Stimulated activated CD4-positive, alpha-beta T cell treated with anti-CD3 and anti-CD28 coated beads, Interleukin-12 subunit alpha, Interleukin-12 subunit beta, amount 100 ng/mL, for 4 hours (primary cell): ENCODE measurements around the gene SLC22A17.
"Not testable (repeated sequence)": the region's sequence is repeated elsewhere in the genome, so short reads cannot be mapped to it uniquely, and the experiment has no call there.

Experiments
- DNase-seq: peaks from one replicate; pipeline ENCODE4 v3.0.0-alpha.2; 2020

The SLC22A17 gene

DNA sequence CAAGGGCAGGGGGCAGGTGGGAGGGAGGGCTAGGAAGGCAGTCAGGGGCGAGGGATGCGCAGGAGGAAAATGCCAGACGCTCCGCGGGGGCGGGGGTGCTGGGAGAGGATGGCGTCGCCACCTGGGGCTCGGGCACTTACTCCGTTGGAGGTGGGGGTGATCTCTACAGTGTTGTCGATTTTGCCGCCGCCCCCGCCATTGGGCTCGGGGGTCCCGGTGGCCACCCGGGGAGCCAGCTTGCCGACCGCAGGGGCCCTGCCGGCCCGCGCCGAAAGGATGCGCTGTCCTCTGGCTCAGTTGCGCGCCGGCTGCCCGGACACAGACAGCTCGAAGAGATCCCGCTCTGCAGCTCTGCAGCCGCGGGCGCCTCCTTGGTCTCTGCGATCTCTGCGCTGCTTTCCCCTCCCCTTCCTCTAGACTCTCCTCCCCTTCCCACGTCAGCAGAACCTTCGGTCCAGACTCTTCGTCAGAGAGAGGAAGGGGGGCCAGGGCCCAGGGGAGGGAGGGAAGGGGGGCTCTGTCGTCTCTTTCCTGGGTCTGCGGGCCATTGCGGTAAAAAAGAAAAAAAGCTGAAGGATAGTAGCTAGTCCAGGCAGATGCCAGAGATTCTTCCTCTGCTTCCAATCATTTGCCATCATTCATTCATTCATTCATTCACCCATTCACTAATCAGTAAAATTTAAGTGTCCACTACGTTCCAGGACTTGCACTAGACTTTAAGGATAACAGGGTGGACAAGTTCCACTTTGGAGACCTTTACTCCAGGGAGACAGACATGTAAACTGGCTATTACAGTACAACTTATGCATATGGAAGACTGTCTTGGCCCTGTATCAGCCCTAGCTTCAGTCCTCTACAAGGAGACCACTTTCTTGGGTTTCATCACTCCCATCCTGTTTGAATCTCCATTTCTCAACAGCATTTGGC is at the start of gene SLC22A17:
Gene SLC22A17, minus strand, starts transcription at position 382 of the 927 bp plus-strand sequence.
- DNase-seq = peak; percentile 51

DNA sequence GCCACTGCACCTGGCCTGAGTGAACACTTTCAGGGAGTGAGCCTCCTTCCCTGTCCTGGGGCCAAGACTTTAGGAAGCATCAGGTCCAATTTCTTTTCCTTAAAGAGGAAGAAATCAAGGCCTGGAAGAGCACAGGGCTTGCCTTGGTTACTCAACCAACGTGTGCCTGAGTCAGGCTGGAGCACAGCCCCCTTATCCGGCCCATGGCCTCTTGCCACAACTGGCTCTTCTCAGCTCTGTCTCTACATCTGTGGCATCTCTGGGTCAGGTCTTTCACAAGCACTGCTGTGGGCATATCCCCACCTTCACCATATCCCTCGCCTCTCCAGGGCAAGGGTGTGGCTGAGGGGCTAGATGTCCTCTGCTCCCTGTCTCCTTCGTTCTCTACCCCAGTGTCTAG is 48.6 kb upstream of the SLC22A17 start:
- no peak for DNase-seq

DNA sequence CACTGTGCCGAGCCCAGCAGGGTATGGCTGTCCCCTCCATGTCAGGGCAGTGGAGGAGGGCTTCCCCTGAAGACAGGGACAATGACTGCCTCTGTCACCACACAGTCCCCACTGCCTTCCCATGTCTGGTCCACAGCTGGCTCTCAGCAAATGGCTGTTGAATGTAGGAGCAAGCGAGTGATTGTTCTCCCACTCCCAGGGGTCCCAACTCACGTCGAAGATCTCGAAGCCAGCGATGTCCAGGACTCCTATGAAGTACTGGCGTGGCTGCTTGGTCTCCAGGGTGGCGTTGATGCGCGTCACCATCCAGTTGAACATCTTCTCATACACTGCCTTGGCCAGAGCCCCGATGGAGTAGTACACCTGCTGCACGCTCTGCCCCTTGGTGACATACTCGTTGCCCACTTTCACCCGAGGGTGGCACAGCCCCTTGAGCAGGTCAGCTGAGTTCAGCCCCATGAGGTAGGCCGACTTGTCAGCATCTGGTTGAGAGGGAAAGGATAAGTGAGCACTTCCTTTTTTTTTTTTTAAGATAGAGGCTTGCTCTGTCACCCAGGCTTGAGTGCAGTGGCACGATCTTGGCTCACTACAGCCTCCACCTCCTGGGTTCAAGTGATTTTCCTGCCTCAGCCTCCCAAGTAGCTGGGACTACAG is 47.9 kb upstream of the SLC22A17 start:
- not testable (repeated sequence) for DNase-seq

DNA sequence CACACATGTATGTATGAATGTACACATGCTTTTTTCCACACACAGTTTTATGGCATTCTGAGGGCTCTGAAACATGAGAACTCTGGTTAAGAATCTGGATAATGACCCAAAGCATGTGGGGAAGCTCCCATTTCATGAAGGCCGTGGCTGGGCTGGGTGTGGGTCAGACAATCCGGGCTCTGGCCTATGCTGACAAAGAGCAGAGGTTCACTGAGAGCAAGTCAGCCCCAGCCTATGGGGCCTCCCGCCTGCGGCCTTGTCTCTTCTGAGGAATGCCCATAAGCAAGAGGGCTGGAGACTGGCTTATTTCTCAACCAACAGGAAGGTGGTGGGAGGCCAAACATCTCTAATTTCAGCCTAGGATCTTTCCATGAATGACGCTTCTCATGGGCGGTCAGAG is 46.9 kb upstream of the SLC22A17 start:
- no peak for DNase-seq

DNA sequence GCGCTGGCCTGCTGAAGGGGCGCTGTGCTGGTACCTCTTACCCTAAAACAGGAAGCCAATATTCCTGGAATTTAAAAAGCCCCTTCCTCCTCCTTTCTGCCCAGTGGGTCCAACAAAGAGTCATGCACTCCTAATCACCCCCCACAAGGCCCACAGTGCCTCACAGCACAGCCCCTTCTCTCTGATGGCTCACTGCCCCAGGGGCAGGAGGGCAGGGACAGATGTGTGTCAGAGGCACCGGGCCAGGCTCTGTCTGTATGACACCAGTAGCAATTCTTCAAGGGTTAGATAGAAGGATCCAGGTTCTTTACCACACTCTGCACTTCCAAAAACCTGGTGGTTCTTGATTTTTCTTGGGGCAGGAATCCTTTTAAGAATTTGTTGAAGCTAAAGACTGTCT is 46.4 kb upstream of the SLC22A17 start:
- DNase-seq = no peak

DNA sequence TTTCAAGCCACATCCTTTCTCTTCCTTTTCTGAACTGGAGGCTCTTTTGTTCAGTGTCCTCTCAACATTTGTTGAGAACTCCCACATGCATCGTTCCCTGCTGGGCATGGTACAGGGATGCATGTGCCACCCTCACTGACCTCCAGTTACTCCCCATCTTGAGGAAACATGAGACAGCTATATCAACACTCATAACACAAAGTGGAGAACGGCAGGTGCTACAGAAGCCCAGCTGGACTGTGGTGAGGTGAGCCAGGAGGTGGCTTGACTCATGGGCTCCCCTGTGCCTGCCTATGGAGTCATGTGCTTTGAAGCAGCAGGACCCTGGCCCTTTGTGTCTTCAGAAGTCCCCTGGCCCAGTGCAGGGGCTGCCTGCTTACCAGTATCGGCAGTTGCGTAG is 45.7 kb upstream of the SLC22A17 start:
- DNase-seq = no peak

DNA sequence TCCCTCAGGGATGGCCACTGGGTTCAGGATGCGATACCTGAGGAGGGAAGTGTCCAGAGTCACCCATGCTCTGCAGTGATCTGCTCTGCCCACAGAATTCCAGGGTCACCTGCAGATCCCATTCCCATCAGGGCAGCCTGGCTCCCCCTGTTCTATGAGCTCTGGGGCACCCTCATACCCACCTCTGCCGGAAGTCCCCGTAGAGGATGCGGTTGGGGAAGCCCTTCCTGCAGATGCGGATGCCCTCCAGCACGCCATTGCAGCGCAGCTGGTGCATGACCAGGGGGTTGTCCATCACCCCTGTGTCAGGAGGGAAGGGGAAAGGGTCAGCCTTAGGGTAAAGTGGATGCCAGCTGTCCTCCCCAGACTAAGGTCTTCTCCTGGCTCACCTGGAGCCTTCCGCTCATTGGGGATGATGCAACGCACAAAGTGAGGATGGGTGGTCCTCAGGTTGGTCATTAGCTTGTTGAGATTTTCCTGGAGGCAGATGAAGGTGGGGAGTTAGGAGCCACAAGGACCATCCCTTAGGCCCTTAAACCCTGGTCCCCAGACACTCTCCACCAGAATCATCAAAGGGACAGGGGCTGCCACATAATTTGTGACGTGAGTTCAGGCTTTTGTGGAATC is 44.2 kb upstream of the SLC22A17 start:
- DNase-seq = no peak

DNA sequence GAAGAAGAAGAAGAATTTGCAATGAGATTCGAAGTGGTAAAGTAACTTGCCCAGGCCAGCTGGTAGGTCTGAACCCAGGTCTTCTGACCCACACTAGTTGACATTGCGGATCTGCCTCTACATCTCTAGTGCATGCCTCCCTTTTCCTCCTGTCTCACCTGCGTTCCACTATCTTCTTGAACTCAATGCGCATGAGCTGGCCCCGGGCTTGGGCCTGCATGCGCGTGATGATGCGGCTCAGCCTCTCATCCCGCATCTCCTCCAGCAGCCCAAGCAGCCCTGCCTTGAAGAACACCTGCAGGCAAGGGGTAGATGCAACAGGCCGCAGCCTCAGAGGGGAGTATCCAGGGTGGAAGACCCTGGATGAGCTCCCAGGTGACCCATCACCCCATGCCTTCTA is 43.4 kb upstream of the SLC22A17 start:
- no peak for DNase-seq

DNA sequence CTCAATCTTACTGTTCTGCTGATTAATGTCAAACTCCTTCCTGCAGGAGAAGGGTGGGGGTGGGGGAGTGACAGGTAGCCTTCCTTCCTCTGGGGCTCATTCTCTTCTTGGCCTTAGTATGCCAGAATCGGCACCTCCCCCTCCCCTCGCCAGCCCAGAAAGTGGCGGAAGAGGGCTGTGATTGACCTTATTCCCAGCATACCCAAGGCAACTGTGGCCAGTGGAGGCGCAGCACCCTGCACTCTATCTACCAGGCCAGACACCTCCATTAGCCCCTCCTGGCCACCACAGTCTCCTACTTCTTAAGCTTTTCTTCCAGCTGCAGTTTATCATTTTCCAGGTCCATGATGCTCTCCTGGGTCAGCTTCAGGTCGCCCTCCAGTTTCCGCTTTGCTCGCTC is 39.9 kb upstream of the SLC22A17 start:
- no peak for DNase-seq

DNA sequence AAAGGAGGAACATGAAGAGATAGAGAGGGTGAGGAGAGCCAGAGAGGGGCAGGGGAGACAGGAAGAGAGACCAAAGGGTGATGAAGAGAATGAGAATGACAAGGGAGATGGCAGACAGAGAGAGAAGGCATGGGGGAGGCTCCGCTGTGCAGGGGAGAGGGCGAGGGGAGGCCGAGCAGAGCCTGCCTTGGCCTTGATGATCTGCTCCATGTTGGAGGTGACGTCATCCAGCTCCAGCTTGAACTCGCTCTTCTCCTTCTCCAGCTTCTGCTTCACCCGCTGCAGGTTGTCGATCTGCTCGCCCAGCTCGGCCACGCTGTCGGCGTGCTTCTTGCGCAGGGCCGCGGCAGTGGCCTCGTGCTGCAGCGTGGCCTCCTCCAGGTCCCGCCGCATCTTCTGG is 37.2 kb upstream of the SLC22A17 start:
- DNase-seq = not testable (repeated sequence)

DNA sequence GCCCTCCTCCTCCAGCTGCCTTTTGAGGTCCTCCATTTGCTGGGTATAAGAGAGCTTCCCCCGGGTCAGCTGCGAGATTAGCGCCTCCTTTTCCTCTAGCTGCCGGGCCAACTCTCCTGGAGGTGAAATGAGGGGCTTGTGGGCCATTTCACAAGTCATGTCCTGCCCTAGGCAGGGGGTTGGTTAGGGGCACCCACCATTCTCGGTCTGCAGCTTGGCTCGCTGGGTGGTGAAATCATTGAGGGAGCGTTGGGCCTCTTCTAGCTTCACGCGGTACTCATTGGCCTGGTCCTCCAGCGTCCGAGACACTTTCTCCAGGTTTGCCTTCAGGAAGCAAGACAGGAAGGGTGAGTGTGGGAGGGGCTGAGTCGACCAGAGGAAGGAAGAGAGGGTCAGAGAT is 36.7 kb upstream of the SLC22A17 start:
- no peak for DNase-seq

DNA sequence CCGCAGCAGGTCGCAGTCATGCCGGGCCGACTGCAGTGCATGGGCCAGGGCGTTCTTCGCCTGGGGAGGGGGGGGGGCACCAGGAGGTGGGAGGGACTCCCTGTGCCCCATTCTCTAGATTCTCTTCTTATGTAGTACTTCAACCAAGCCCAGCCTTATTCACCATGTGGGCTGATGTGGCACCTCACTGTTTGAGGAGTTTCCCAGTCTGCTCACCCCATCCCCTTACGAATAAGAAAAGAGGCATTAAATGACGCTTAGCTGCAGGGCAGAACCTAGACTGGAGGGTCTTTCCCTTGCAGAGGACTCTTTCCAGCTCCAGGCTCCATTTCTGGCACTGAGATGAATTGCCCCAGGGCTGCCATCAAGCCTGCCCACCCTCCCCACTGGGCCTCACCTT is 36.3 kb upstream of the SLC22A17 start:
- DNase-seq = no peak

DNA sequence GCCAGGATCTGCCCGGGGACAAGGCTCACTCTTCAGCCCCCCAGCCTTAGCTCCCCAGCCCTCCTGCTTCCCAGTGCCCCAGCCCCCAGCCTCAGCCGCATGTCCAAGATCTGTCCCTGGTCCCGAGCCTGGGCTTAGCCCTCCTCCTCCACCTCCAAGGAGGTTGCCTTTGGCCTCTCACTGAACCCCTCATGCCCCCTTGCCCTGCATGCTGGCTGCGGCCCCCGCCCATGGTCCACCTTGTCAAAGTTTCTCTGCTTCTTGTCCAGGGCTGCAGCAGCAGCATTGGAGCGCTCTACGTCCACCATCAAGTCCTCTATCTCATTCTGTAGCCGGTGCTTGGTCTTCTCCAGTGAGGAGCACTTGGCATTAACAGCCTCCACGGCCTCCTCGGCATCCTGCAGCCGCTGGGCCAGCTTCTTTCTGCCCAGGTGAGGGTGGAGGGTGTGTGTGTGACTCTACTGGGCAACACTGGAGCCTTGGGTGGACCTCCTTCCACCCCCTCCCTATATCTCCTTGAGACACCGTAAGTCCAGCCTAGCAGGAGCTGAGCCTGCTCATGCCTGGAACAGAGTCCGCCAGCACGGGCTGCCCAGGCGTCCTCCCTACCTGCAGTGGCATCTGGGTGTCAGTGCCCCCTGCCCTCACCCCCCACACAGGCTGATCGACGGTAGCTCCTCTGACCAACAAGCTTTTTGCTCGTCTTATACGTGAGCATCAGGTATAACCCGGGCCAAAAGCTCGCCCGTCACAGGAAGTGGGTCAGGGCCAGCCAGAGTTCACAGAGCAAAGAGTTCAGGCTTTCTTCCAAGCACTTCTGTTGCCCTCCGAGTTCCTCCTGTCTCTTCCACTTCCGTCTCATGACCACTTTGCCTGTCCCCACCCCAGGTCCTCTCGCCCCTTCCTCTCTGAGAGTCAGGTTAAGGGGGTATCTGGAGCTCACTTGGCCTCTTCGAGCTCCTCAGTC is 35.5 kb upstream of the SLC22A17 start:
- no peak for DNase-seq

DNA sequence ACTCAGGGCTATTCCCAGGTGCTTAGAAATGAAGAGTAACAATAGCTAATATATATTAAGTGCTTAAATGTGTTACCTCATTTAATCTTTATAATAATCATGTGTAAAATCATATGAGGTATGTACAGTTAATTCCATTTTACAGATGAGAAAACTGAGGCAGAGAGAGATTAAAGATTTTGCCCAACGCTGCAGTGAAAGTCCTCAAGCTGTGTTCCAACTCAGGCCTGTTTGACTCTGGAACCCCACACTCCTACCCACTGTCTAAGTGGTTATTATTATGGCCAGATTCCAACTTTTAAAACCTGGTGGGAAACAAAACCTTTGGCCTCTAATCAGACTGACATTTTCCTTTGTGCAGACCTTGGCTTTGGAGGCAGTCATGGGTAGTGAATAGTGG is 34.3 kb upstream of the SLC22A17 start:
- no peak for DNase-seq

DNA sequence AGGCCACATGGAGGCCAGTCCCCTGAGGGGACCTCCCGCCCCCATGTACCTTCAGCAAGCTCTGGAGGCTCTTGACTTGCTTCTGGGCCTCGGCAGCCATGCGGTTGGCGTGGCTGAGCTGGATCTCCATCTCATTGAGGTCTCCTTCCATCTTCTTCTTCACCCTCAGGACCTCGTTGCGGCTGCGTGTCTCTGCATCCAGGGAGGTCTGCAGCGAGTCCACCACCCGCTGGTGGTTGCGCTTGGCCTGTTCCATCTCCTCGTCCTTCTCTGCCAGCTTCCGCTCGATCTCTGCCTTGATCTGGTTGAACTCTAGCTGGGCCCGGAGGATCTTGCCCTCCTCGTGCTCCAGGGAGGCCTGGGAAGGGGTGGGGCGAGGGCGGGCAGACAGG is 33.6 kb upstream of the SLC22A17 start:
- DNase-seq = not testable (repeated sequence)

DNA sequence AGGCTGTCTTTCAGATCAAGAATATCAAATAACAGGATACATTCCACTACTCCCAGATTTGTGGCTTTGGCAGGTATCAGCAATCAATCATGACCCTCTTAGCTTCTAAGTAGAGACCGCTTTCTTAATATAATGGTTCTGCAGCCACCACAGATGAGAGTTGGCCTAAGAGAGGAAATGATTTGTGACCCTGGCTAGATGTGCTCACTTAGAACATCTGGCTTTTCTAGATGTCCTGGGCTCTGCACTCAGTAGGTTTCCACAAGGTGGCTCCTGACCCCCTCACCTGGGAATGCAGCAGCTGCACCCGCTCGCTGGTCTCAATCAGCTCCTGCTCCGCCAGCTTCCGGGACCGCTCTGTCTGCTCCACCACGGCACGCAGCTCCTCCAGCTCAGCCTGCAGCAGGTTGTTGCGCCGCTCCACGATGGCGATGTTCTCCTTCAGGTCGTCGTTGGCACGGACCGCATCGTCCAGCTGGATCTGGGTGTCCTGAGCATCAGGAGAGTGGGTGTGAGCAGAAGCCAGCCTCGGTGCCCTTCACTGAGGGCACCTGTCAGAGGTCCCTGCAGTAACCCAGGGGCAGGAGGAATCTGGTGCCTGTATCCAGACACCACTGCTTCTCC is 33.1 kb upstream of the SLC22A17 start:
- no peak for DNase-seq

DNA sequence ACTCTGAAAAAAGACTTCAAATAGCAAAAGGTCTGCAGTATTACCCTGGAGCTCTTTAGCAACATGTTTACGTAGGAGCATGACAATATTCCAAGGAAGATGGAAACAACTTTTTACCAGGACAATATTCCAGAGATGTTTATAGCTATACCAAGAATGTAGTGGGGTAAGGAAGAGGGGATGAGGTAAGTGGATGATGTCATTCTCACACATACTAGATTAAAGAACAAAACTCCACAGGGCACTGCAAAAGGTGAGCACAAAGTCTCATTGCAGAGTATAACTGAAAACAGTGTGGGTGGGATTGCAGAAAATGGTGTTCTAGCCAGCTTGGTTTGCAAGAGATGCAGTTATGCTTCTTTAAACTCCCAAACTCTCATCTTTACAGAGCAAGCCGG is 32.6 kb upstream of the SLC22A17 start:
- DNase-seq = no peak

DNA sequence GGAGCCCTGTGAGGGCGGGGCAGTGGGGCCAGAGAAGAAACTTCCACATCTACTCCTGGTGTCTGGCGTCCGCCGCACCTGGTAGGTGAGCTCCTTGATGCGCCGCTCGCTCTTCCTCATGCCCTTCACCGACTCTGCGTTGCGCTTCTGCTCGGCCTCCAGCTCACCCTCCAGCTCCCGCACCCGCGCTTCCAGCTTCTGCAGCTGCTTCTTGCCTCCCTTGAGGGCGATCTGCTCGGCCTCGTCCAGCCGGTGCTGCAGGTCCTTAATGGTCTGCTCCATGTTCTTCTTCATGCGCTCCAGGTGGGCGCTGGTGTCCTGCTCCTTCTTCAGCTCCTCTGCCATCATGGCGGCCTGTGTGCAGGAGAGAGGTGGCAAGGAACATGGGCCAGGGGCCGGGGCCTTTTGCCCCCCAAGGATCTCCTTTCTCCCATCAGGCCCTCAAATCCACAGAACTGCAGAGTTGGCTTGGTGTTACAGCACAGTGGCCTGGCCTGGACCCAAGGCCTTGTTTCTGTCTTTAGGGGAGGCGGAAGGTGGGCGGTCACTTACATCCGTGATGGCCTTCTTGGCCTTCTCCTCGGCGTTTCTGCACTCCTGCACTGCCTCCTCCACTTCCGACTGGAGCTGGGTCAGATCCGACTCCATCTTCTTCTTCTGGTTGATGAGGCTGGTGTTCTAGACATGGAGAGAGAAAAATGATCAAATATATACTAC is 31.8 kb upstream of the SLC22A17 start:
- no peak for DNase-seq

DNA sequence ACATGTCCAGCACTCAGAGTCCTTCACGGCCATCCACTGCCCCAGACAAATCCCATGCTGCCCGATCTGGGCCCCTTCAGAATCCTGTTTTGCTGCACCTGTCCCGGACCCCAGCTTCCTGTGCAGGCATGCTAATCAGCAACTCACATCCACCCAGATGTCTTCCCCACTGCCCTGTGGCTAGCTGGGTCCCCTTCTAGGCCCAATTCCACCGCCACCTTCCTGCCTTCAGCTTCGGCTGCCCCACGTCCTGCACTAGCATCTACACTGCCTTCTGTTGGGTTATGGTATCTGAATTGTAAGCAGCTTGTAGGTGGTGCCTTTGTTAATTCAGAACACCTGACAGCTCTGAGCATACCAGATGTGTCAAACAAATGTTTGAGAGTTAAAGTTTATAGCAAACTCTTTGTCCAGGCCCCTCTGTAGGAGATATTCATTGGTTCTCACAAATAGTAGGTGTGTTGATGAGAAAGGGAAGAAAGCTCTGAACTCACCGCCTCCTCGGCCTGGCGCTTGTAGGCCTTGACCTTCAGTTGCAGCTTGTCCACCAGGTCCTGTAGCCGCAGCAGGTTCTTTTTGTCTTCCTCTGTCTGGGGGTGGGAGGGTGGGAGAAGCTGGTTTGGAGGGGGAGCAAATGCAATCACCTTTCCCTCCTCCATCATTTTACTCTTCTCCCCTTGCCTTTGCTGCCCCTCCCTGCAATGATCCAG is 30.2 kb upstream of the SLC22A17 start:
- DNase-seq = no peak

DNA sequence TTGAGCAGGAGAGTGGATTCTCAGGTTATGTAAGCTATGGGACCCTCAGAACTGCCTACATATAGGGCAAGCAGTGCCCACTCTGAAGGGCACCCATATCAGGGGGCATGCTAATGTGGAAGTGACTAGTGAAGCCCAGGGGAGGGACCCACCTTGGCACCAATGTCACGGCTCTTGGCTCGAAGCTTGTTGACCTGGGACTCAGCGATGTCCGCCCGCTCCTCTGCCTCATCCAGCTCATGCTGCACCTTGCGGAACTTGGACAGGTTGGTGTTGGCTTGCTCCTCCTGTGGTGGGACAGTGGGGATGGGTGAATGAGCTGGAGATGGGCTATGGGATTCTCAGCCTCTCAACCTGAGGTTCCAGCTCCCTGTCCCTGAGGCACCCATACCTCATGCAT is 29.6 kb upstream of the SLC22A17 start:
- no peak for DNase-seq

DNA sequence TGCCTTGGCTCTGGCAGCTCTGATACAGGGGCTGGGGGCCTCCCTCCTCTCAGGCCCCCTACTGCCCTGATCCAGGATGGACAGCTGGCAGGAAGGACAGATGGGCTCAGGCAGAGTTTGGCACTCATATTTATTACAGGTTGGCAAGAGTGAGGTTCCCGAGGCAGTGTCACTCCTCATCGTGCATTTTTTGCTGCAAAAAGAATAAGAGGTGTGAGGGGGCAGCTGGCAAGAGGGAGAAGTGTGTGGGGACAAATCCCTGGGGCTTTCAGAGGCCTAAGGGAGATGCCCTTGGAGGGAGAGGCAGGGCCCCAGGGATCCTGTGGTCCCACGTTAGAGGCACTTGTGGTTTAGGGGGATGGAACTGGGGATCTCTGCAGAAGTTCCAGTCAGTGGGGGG is 29.2 kb upstream of the SLC22A17 start:
- no peak for DNase-seq
